Thoracic aorta (tissue), 2 donors: ENCODE data around the gene GSTA4. TPM values are rescaled to one million over a fixed set of nuclear protein-coding genes. Genes with fewer than 3 reads are reported as not detected.

Source experiments
- ATAC-seq: fragments of 150-250 bp; one replicate; pipeline ENCODE4 v1.8.0; 2017; ENCODE audit warnings: low read depth; ENCODE audit not compliant: insufficient number of reproducible peaks, low FRiP score
- DNase-seq: peaks from one replicate; pipeline ENCODE4 v3.0.0-alpha.2; 2020; ENCODE audit warnings: low spot score
- H3K27ac ChIP-seq, 2 donors: fragments of 200-600 bp; sonication (generic); 1 replicate in 1 of 2; 2 replicates in 1 of 2; pipeline ENCODE4 v1.5.1; 2016; ENCODE audit warnings: mild to moderate bottlenecking in 2 of 2, moderate library complexity in 2 of 2
- H3K27me3 ChIP-seq: fragments of 200-600 bp; sonication (generic); replicated peaks from 2 replicates; pipeline ENCODE4 v1.6.0; 2016; ENCODE audit warnings: mild to moderate bottlenecking; ENCODE audit not compliant: insufficient read depth
- H3K36me3 ChIP-seq: fragments of 200-600 bp; sonication (generic); one replicate; pipeline ENCODE4 v1.5.1; 2016
- H3K4me1 ChIP-seq, 2 donors: fragments of 200-600 bp; sonication (generic); 1 replicate in 1 of 2; 2 replicates in 1 of 2; pipeline versions ENCODE4 v1.5.1 to v1.6.0; 2016; ENCODE audit warnings: low read depth in 2 of 2, mild to moderate bottlenecking in 1 of 2; ENCODE audit not compliant: control insufficient read depth in 1 of 2
- H3K4me3 ChIP-seq: fragments of 200-600 bp; sonication (generic); 2 replicates; pipeline ENCODE4 v1.5.1; 2016; ENCODE audit warnings: mild to moderate bottlenecking
- H3K9me3 ChIP-seq: fragments of 200-600 bp; sonication (generic); 2 replicates; pipeline ENCODE4 v1.5.1; 2016
- total RNA-seq, 2 donors: library from RNA; depleted of rRNA; stranded (reverse); fragments of >200 nt; gene quantifications; one replicate each; pipeline versions ENCODE4 v1.1.0 to v1.2.3, GENCODE V29; 2016
- TF ChIP-seq, protein P1 (sequence below): fragments of 200-600 bp; sonication (generic); IDR thresholded peaks from one replicate; pipeline ENCODE4 v1.5.1; 2019; ENCODE audit warnings: antibody characterized with exemption

Gene GSTA4
- total RNA-seq, 2 donors from 2014 or later, result 18.1 to 19.4 TPM

DNA sequence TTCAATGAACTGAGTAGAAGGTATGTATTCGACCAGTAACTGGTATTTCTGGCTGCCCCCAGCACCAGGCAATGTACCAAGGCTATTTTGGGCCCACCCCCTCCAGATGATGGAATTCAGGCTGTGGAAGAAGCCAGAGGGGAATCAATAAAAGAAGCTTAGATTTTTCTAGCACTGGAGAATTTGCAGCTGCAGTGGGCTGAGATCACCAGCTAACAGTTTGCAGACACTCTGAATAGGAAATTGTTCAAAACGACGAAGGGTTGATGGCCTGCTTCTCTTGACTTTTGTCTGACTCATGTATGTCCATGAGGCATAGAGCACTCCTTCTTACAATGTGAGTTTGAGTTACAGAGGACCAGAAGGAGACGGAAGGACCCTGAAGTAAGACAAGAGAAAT lies 37.8 kb upstream of the GSTA4 start:
- H3K27ac ChIP-seq, result no peak overlapping the region
- DNase-seq, result no peak
- TF ChIP-seq, protein P1, sequence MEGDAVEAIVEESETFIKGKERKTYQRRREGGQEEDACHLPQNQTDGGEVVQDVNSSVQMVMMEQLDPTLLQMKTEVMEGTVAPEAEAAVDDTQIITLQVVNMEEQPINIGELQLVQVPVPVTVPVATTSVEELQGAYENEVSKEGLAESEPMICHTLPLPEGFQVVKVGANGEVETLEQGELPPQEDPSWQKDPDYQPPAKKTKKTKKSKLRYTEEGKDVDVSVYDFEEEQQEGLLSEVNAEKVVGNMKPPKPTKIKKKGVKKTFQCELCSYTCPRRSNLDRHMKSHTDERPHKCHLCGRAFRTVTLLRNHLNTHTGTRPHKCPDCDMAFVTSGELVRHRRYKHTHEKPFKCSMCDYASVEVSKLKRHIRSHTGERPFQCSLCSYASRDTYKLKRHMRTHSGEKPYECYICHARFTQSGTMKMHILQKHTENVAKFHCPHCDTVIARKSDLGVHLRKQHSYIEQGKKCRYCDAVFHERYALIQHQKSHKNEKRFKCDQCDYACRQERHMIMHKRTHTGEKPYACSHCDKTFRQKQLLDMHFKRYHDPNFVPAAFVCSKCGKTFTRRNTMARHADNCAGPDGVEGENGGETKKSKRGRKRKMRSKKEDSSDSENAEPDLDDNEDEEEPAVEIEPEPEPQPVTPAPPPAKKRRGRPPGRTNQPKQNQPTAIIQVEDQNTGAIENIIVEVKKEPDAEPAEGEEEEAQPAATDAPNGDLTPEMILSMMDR, result no peak
- peaks cover 15% of the 10 kb centered on the region for H3K36me3 ChIP-seq
- H3K4me3 ChIP-seq, result no peak overlapping the region
- no peak for ATAC-seq
- H3K9me3 ChIP-seq, result no peaks in the 10 kb centered on the region
- H3K27me3 ChIP-seq, result no peaks in the 10 kb centered on the region
- H3K4me1 ChIP-seq, result peaks cover 4 to 23% of the 10 kb centered on the region in 2 donors

DNA sequence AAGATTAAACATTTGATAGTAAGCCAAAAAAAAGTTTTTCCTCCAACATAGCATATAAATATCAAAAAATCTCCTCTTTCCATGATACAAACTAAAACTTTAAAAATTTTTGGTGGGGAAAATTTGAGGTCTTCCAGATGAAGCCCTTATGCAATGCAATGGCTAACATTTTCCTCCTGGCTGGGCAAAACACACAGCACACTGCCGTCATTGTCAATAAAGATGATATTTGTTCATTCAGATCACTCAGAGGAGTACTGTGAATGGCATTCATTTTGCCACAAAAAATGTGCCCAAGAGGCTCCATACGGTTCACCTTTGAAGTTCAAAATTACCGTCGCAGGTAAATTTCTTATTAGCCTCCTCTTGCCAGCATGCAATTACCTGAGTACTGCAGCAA lies 36.2 kb upstream of the GSTA4 start:
- H3K36me3 ChIP-seq, result peaks cover 15% of the 10 kb centered on the region
- no peak for ATAC-seq
- TF ChIP-seq, protein P1, result no peak

DNA sequence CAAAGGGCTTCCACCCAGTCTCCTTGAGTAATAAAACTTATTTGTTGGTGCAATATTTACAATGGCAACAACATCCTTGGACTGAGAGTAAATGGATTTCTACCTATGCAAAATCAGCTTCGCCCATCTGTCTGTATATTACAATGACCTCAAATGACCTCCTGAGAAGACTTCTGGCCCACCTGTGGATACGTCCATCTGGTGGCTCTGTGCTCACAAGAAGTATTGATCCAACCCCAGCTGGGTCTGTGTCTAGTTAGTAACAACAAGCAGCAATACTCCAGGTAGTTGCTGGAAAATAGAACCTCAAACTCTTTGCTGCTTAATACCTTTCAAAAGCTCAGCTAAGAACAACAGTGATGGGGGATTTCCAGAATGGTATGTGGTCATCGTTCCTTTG lies 34.7 kb upstream of the GSTA4 start:
- H3K27ac ChIP-seq, result no peak overlapping the region
- no peaks in the 10 kb centered on the region for H3K27me3 ChIP-seq
- H3K36me3 ChIP-seq, result peaks cover 13% of the 10 kb centered on the region
- peaks cover 4 to 15% of the 10 kb centered on the region in 2 donors for H3K4me1 ChIP-seq
- no peaks in the 10 kb centered on the region for H3K9me3 ChIP-seq
- ATAC-seq (no peak), DNase-seq (no peak)
- TF ChIP-seq, protein P1, result no peak
- H3K4me3 ChIP-seq, result no peak overlapping the region

More for the DNA sequence above, 36.2 kb upstream of the GSTA4 start:
- Histone ChIP-seq H3K27ac (no peak overlapping the region), H3K4me1 (peaks cover 4 to 23% of the 10 kb centered on the region in 2 donors), H3K4me3 (no peak overlapping the region), H3K9me3 (no peaks in the 10 kb centered on the region), H3K27me3 (no peaks in the 10 kb centered on the region)
- no peak for DNase-seq

DNA sequence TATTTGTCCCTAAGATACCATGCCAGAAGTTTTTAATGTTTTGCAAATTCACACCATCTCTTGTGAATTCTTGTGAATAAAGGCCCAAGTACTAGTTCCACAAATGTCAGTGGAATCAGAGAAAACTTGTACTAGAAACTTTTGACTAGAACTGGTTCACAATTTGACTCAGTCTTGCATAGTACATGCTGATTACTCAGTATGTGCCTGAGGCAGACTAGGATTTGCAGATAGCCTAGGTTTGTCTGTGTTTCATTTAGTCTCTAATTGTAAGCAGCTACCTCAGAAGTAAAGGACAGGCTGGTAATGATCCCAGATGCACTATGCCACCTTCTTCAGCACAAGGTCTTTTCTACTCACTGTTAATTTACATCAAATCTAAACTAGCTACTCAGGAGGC lies 34.2 kb upstream of the GSTA4 start:
- ATAC-seq, result no peak
- Histone ChIP-seq H3K27me3 (no peaks in the 10 kb centered on the region), H3K27ac (no peak overlapping the region), H3K36me3 (peaks cover 9% of the 10 kb centered on the region), H3K4me1 (peaks cover 4 to 15% of the 10 kb centered on the region in 2 donors), H3K4me3 (no peak overlapping the region), H3K9me3 (no peaks in the 10 kb centered on the region)
- TF ChIP-seq, protein P1, result no peak
- DNase-seq, result no peak

DNA sequence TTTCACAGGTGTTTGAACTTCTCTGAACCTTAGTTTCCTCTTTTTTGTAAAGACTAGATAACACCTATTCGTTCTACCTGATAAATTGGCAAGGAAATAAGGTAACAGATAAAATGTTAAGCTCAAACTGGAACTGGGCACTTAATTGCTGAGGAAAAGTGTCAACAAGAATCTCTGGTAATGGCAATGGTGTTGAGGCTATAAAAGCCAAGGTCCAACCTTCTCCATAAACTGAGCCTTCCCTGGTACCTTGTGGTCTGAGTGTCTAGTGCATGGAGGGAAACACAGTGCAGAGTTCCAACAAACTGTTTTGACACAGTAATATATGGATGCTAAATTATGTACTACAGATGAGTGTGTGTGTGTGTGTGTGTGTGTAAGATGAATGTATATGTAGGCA lies 33.4 kb upstream of the GSTA4 start:
- Histone ChIP-seq H3K27me3 (no peaks in the 10 kb centered on the region), H3K27ac (no peak overlapping the region), H3K9me3 (no peaks in the 10 kb centered on the region), H3K36me3 (peaks cover 9% of the 10 kb centered on the region), H3K4me3 (no peak overlapping the region), H3K4me1 (peaks cover 4 to 11% of the 10 kb centered on the region in 2 donors)
- no peak for ATAC-seq
- no peak for DNase-seq
- TF ChIP-seq, protein P1, result no peak
